GM19238 (cell line): Measurements from ENCODE around the gene HPCAL4.

Source experiments
- DNase-seq: peaks from one replicate; pipeline ENCODE4 v3.0.0; 2011; ENCODE audit warnings: low spot score; ENCODE audit not compliant: insufficient read length

The HPCAL4 gene

GRCh38 chr1:39676948-39677548 lies 14.2 kb downstream of the HPCAL4 start:
- DNase-seq, result no peak

GRCh38 chr1:39675220-39675619 lies 16.0 kb downstream of the HPCAL4 start:
- no peak for DNase-seq

- DNase-seq, result no peak
Measured at GRCh38 chr1:39673215-39673614, 18.0 kb downstream of the HPCAL4 start.

DNA sequence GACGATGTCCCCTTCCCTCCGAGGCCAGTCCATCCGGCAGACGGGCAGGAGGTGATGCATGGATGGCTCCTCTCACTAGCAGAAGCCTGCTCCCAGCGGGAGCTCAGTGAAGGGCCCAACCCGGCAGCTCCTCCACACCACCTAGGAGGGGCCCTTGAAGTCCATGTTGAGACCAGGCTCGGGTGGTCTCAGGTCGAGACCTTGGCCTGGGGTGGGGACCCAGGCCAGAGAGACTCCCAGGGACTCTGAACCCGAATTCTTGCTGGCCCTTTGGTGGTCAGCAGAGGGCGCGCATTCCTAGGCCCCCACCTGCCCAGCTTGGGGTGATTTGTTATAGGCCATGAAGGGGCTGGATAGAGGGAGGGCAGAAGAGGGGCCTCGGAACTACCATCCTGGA lies 18.7 kb downstream of the HPCAL4 start:
- peak; percentile 26 for DNase-seq

DNA sequence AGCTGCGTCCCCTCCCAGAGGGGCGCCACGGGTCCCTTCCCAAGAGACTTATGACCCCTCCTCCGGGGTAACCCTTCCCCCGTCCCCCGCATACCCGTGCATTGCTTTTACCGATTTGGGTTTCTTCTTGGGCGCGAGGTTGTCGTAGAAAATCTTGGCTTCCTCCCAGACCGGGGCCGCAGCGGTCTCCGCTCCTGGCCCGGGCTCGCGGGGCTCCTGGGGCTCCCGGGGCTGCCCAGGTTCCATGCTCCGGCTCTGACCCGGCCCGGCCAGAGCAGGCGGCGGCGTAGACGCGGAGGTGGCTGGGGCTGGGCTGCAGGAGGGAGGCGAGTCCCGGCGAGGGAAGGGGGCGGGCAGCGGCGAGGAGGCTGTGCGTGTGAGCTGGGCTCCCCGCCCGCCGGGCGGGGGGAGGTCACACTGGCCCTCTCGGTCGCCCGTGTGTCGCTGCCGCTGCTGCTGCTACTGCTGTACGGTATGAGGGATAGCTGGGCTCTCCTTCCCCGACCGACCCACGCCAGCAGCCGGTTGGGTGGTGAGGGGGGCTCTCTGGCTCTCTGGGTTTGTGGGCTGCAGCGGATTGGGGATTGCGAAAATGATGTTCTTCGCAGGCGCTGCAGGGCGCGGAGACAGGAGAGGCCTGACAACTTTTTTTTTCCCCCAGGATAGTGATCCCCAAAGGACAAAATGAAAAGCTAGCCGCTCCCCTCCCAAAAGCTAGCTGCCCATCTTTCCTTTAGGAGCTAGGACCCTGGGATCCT lies 19.3 kb downstream of the HPCAL4 start, which contains the start of gene NT5C1A:
Gene NT5C1A, minus strand, starts transcription at position 315 of the 758 bp plus-strand sequence. Its CDS starts 69 bp downstream, at position 246.
- DNase-seq, result peak; percentile 38

GRCh38 chr1:39671433-39671792 lies 19.8 kb downstream of the HPCAL4 start:
- no peak for DNase-seq

DNA sequence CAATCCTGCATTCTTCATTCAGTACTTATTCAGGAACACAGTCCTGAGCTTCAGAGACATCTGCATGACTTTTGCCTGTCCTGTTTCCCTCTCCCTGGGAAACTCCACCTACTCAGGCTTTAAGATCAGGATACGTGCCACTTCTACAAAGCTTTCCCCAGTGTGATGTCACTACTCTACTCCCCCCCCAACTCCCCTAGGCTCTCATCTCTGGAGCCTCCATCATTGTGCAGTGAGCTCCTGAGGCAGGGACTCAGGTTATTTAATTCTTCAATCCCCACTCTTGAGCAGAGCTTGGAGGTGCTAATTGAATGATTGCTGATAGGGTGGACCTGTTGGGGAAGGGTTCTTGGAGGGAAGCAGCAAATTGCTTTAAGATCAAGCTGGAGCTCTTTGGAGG lies 20.5 kb downstream of the HPCAL4 start:
- DNase-seq, result no peak

- DNase-seq, result no peak
Measured at GRCh38 chr1:39668894-39669293, 22.3 kb downstream of the HPCAL4 start.

GRCh38 chr1:39668111-39668510 lies 23.1 kb downstream of the HPCAL4 start:
- no peak for DNase-seq

GRCh38 chr1:39666772-39667171 lies 24.5 kb downstream of the HPCAL4 start:
- DNase-seq, result peak; percentile 61

GRCh38 chr1:39663559-39663958 lies 27.7 kb downstream of the HPCAL4 start:
- no peak for DNase-seq

DNA sequence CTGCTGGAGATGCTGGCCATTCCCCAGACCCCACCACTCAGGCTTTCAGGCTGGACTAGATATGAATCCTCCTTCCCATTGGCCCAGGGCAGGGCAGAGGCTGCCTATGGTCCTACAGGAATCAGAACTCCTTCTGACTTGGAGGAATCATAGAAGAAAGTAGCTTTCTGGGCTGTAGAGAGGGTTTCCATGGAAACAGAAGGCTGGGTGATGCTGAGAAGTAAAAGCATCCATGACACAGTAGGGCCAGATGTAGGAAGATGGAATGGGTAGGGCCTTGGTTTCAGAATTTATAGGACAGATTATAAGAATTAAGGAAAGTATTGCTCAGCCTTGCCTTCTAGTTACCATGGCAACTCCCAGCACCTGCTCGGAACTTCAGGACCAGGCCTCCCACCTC lies 28.4 kb downstream of the HPCAL4 start:
- DNase-seq, result no peak

DNA sequence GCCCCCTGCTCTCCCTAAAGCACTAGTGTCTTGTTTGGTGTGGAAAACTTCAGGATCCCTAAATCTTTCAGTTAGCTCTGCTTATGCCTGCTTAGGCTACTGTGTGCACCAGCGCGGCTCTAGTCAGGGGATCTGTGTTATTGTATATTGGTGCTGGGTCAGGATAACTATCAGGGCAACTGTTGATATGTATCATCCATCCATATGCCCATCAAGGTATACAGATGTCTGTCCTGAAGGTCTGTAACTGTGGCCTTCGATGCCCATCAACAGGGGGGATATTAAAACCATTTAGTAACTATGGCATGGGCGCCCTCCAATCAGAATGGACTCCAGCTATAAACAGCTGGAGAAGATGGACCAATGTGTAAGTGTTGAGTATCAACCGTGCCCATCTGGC lies 31.7 kb downstream of the HPCAL4 start:
- DNase-seq, result no peak

DNA sequence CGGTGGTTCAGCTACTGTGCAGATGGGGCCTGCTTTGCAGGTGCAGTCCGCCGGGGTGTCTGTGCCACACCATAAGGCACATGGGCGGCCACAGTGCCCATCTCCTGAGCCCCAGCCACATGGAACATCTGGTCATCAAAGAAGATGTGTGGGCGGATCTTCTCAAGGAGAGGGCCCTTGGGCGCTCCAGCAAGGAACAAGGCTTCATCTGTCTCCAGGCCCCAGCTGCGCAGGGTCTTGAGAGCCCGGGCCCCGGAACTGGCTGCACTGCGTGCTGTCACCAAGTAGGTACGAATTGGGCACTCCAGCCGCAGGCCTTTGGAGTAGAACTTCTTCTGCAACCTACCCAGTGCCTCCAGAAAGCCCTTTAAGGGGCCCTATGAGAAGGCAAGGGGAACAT lies 32.1 kb downstream of the HPCAL4 start:
- no peak for DNase-seq

DNA sequence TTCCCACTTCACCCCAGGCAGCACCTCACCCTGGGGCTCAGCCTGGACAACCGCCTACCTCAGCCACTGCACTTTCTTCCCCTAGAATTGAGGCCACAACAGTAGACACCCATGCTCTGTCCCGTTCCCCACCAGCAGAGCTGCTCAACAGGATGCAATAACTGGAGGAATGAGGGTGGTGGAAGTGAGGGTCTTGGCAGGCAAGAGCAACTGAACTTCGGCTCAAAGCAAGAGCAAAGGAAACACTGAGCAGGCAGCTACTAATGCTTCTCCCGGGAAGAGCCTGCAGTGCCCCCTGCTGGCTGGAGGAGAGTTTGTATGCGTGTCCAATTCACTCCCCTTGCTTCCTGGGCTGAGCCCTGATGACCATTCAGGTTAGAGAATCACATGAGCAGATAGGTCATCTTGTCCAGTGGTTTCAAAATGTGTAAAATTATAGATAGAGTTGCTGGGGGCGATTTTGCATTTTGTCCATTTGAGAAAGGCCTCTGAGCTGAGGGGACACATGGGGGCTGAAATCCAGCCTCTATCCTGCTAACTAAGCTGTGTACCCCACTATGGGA lies 33.2 kb downstream of the HPCAL4 start:
- peak; percentile 46 for DNase-seq

- no peak for DNase-seq
Measured at GRCh38 chr1:39657402-39657801, 33.8 kb downstream of the HPCAL4 start.

- no peak for DNase-seq
Measured at GRCh38 chr1:39656391-39656790, 34.8 kb downstream of the HPCAL4 start.

GRCh38 chr1:39655578-39656268 lies 35.5 kb downstream of the HPCAL4 start:
- DNase-seq, result no peak

- no peak for DNase-seq
Measured at GRCh38 chr1:39654291-39654690, 36.9 kb downstream of the HPCAL4 start.

DNA sequence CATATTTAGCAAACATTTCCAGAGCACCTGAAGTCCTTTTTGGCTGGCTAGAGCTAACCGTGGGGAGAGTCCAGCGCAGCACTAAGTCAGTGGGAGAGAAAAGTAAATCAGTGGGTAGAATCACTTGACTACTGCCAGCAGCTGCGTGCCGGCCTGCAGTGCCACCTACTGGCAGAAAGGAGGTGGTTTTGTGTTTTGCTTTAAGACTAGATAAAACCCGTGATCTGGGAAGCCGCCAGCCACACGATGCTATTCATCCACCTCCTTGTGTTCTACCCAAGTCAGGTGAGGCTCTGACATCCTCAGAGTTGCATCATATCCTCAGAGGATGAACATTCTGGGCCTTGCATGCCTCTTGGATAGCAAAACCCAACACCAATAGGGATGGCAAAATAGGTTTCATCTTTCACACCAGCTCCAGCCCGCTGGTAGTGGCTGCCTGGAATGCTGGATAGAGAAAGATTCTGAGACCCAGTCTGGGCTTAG lies 37.6 kb downstream of the HPCAL4 start:
- peak; percentile 53 for DNase-seq

DNA sequence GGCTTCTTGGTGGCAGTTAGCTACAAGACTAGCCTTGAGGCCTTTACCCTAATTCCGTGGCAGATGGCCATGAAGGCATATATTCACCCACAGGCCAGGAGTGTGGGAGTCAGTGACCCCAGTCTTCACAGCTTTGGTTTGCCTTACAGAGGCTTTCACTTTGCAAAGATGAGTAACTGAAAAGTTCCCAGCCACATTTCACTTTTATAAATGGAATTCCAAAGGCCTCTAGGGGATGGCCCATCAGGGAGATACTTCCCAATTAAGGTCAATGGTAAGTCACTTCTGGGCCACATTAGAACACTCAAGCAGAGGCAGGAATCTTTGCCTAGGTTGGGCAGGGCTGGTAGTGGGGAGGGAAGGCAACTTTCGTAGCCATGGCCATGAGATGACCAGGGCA lies 38.7 kb downstream of the HPCAL4 start:
- no peak for DNase-seq

DNA sequence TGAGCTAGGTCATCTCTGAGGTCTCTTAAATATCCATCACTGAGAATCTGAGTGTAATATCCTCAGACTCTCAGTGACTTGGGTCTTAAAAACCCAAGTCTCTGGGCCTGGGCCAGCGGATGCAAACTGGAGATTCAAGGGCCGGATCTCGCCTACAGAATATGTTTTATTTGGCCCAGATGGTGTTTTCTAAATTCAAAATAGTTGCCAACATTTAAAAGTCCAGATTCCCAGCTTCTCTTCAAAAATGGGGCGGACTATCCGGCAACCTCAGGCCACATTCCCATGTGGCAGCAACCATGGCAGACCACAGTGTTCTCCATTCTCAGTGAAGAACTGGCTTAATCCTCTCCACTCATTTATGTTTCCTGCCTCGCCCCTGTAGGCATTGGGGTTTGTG lies 39.1 kb downstream of the HPCAL4 start:
- DNase-seq, result no peak
